IMR-90 (cell line): ENCODE measurements around the gene IHH. TPM values are rescaled to one million over a fixed set of nuclear protein-coding genes. Genes with fewer than 3 reads are reported as not detected.

Experiments used
- ATAC-seq: fragments of 200-7000 bp; cut with Tn5 transposase; 2 replicates; pipeline ENCODE4 v1.9.1; 2020; ENCODE audit warnings: low read depth, mild to moderate bottlenecking, moderate library complexity
- BruUV-seq: library from RNA; stranded (reverse); fragments of 400-500 nt; replicated peaks from 2 replicates; lab custom pipeline; 2021; lab: Mats Ljungman, UMichigan
- CTCF ChIA-PET: fragments of 300-600 bp; formaldehyde crosslinking; extraction: SDS; loops from one replicate; lab custom pipeline; 2021; ENCODE audit warnings: antibody characterized with exemption; lab: Yijun Ruan, JAX
- POLR2A ChIA-PET: fragments of 300-600 bp; sonication (Branson Sonifier 250); formaldehyde crosslinking; loops from one replicate; lab custom pipeline; 2022; ENCODE audit warnings: antibody characterized with exemption; ENCODE audit not compliant: unreplicated experiment; lab: Charles Lee
- DNase-seq: peaks from one replicate; pipeline ENCODE4 v3.0.0; 2013
- H2AFZ ChIP-seq: replicated peaks from 2 replicates; pipeline ENCODE3; 2013; ENCODE audit warnings: low read length, mild to moderate bottlenecking; ENCODE audit not compliant: poor library complexity
- H2AK5ac ChIP-seq: 2 replicates; pipeline ENCODE4 v1.6.1; 2013; ENCODE audit warnings: low read depth, low read length, inconsistent platforms
- H2AK9ac ChIP-seq: replicated peaks from 2 replicates; pipeline ENCODE3; 2013; ENCODE audit warnings: mild to moderate bottlenecking, low read depth, low read length, moderate library complexity; ENCODE audit not compliant: poor library complexity
- H2BK120ac ChIP-seq: 2 replicates; pipeline ENCODE4 v1.6.1; 2013; ENCODE audit warnings: low read depth, low read length, inconsistent platforms
- H2BK15ac ChIP-seq: 3 replicates; pipeline ENCODE4 v1.6.1; 2013; ENCODE audit warnings: low read depth, low read length, inconsistent platforms
- H2BK20ac ChIP-seq: 2 replicates; pipeline ENCODE4 v1.6.1; 2013; ENCODE audit warnings: low read depth, mild to moderate bottlenecking, inconsistent platforms, low read length, moderate library complexity
- H2BK5ac ChIP-seq: 2 replicates; pipeline ENCODE4 v1.6.1; 2013; ENCODE audit warnings: mild to moderate bottlenecking, low read depth, low read length, inconsistent platforms; ENCODE audit not compliant: poor library complexity, severe bottlenecking
- H3K14ac ChIP-seq: replicated peaks from 2 replicates; pipeline ENCODE4 v1.6.1; 2013; ENCODE audit warnings: low read depth, low read length, inconsistent platforms
- H3K18ac ChIP-seq: 2 replicates; pipeline ENCODE4 v1.6.1; 2013; ENCODE audit warnings: low read depth, low read length, control low read depth
- H3K23ac ChIP-seq: 2 replicates; pipeline ENCODE4 v1.6.1; 2013; ENCODE audit warnings: low read depth, low read length, inconsistent platforms
- H3K27ac ChIP-seq: 2 replicates; pipeline ENCODE4 v1.5.1; 2013; ENCODE audit warnings: mild to moderate bottlenecking, control low read depth, low read length; ENCODE audit not compliant: insufficient read depth
- H3K27me3 ChIP-seq: 2 replicates; pipeline ENCODE4 v1.6.1; 2013; ENCODE audit warnings: low read length; ENCODE audit not compliant: control insufficient read depth, insufficient read depth
- H3K36me3 ChIP-seq: 2 replicates; pipeline ENCODE4 v1.6.1; 2013; ENCODE audit warnings: low read length, mixed read lengths; ENCODE audit not compliant: control insufficient read depth, insufficient read depth
- H3K4ac ChIP-seq: 2 replicates; pipeline ENCODE4 v1.6.1; 2013; ENCODE audit warnings: low read depth, low read length, inconsistent platforms
- H3K4me1 ChIP-seq: 2 replicates; pipeline ENCODE4 v1.6.1; 2013; ENCODE audit warnings: low read length, mixed read lengths; ENCODE audit not compliant: control insufficient read depth, insufficient read depth
- H3K4me2 ChIP-seq: 2 replicates; pipeline ENCODE4 v1.6.1; 2013; ENCODE audit warnings: low read depth, mild to moderate bottlenecking, control low read depth, low read length, moderate library complexity
- H3K4me3 ChIP-seq: 2 replicates; pipeline ENCODE4 v1.5.1; 2013; ENCODE audit warnings: low read depth, mild to moderate bottlenecking, control low read depth, low read length, moderate library complexity; ENCODE audit not compliant: insufficient read depth
- H3K56ac ChIP-seq: 2 replicates; pipeline ENCODE4 v1.6.1; 2013; ENCODE audit warnings: low read length, inconsistent platforms; ENCODE audit not compliant: insufficient read depth; ENCODE audit errors: extremely low read depth
- H3K79me1 ChIP-seq, 2 experiments: 2 replicates each; pipeline ENCODE4 v1.6.1; 2013; ENCODE audit warnings: low read length in 2 of 2, inconsistent platforms in 1 of 2, low read depth in 1 of 2
- H3K9ac ChIP-seq: 2 replicates; pipeline ENCODE4 v1.6.1; 2013; ENCODE audit warnings: low read depth, low read length, control low read depth
- H3K9me1 ChIP-seq: 2 replicates; pipeline ENCODE4 v1.6.1; 2013; ENCODE audit warnings: low read length, inconsistent platforms; ENCODE audit not compliant: insufficient read depth
- H3K9me3 ChIP-seq: 2 replicates; pipeline ENCODE4 v1.6.1; 2013; ENCODE audit warnings: low read length; ENCODE audit not compliant: control insufficient read depth, insufficient read depth
- H4K20me1 ChIP-seq: 2 replicates; pipeline ENCODE4 v1.6.1; 2013; ENCODE audit warnings: low read length, inconsistent platforms; ENCODE audit not compliant: insufficient read depth
- H4K5ac ChIP-seq: 2 replicates; pipeline ENCODE4 v1.6.1; 2013; ENCODE audit warnings: mild to moderate bottlenecking, low read depth, low read length, control low read depth
- H4K8ac ChIP-seq, 2 experiments: 2 replicates each; pipeline ENCODE4 v1.6.1; 2013; ENCODE audit warnings: low read depth in 2 of 2, low read length in 2 of 2, control low read depth in 1 of 2, inconsistent platforms in 1 of 2
- H4K91ac ChIP-seq: 2 replicates; pipeline ENCODE4 v1.6.1; 2013; ENCODE audit warnings: low read depth, low read length, inconsistent platforms; ENCODE audit not compliant: insufficient read depth
- MXI1 ChIP-seq: IDR thresholded peaks from 2 replicates; pipeline ENCODE4 v1.6.1; 2012; ENCODE audit warnings: low read depth, mild to moderate bottlenecking, low read length, moderate library complexity, borderline replicate concordance
- RAD21 ChIP-seq: IDR thresholded peaks from 2 replicates; pipeline ENCODE4 v1.6.1; 2012; ENCODE audit warnings: low read length, improper control_type of control experiment
- WGBS, 2 experiments: methylation state at CpG; one replicate each; pipeline versions ENCODE4 v1.1.5 to v1.1.7; 2013; ENCODE audit warnings: missing lambda C conversion rate in 2 of 2; ENCODE audit not compliant: insufficient read length in 1 of 2; ENCODE audit errors: extremely low coverage in 2 of 2; 5-methylcytosine and 5-hydroxymethylcytosine counted together
- dilution Hi-C: fragments of 300-500 bp; cut with HindIII; formaldehyde crosslinking; loops from one replicate; pipeline ENCODE4 v1.14.3; 2018; ENCODE audit warnings: low sequenced_read_pairs; ENCODE audit not compliant: unreplicated experiment
- in situ Hi-C: fragments of 300-500 bp; cut with MboI; formaldehyde crosslinking; loops from 3 replicates; pipeline ENCODE4 v1.14.3; 2019; ENCODE audit warnings: low sequenced_read_pairs, inconsistent platforms, mixed read lengths
- intact Hi-C: fragments of 100-400 bp; cut with micrococcal nuclease; formaldehyde crosslinking; loops from 2 replicates; pipeline ENCODE4 v1.10.0; 2022
- polyA plus RNA-seq, 3 experiments: library from polyadenylated mRNA; depleted of rRNA; stranded (reverse); fragments of >200 nt; gene quantifications; 2 replicates each; pipeline ENCODE4 v1.2.3, GENCODE V29; 2012; ENCODE audit warnings: low replicate concordance in 1 of 3
- total RNA-seq: library from RNA; depleted of rRNA; stranded (reverse); fragments of >200 nt; gene quantifications from 2 replicates; pipeline ENCODE4 v1.2.3, GENCODE V29; 2012

Gene IHH
- total and polyA plus RNA-seq, 2 of the 4 experiments (the other 2 are of a cell fraction): not detected

GRCh38 chr2:219056896-219057708, 3.6 kb downstream of the IHH start:
- no TSS peak for BruUV-seq
- ChIA-PET CTCF (interaction anchor here (0.7 to 1.9 kb wide), 2 partner anchors 63 to 141 kb away, joined by 3 to 15 read pairs; no protein-coding TSS in a partner anchor), POLR2A (no interaction called here)
- no peak overlapping the region for H2BK20ac ChIP-seq
- no peaks in the 10 kb centered on the region for H3K36me3 ChIP-seq
- no peak overlapping the region for H3K4ac ChIP-seq
- H3K9me1 ChIP-seq: no peaks in the 10 kb centered on the region
- H2BK5ac ChIP-seq: no peak overlapping the region
- H3K79me1 ChIP-seq: no peaks in the 10 kb centered on the region
- H3K18ac ChIP-seq: no peak overlapping the region
- no peak overlapping the region for H4K5ac ChIP-seq
- TF ChIP-seq RAD21 (no peak), MXI1 (0 out of 2 replicates have a peak, but pooled peaks have one; percentile 15)
- in situ Hi-C loops (no loop called here), intact Hi-C loops (loop anchor here (5.0 kb wide), 1 partner anchor 240 kb away; no protein-coding TSS in a partner anchor), dilution Hi-C loops (no loop called here)
- 7% methylated on average over 32 of the region's 40 CpGs; no CpG with 5 or more reads in 1 of the 2 experiments for WGBS, 2 experiments
- no peak overlapping the region for H2BK15ac ChIP-seq
- H3K56ac ChIP-seq: no peak overlapping the region
- H4K20me1 ChIP-seq: no peaks in the 10 kb centered on the region
- ATAC-seq (no peak), DNase-seq (no peak)
- H2AK5ac ChIP-seq: no peak overlapping the region
- peaks cover 92% of the 10 kb centered on the region for H3K27me3 ChIP-seq
- H4K8ac ChIP-seq: no peak overlapping the region
- no peak overlapping the region for H3K23ac ChIP-seq
- no peak overlapping the region for H3K27ac ChIP-seq
- H3K9me3 ChIP-seq: no peaks in the 10 kb centered on the region
- H3K4me1 ChIP-seq: peaks cover 6% of the 10 kb centered on the region; the same call in 1 of the 2 replicates
- no peak overlapping the region for H2AK9ac ChIP-seq
- H4K91ac ChIP-seq: no peak overlapping the region
- no peak overlapping the region for H3K4me3 ChIP-seq
- no peak overlapping the region for H3K9ac ChIP-seq
- H2BK120ac ChIP-seq: no peak overlapping the region
- H2AFZ ChIP-seq: peak overlapping the region; percentile 67
- no peak overlapping the region for H3K14ac ChIP-seq
- H3K4me2 ChIP-seq: no peak overlapping the region; the same call in 1 of the 2 replicates
